Measurements from ENCODE around the gene LYRM4. TPM values are rescaled to one million over a fixed set of nuclear protein-coding genes. Genes with fewer than 3 reads are reported as not detected.

Gene LYRM4
- total RNA-seq, 1 experiment from 2014 or later, result 25.7 TPM

GRCh38 chr6:5246141-5247097 lies 14.3 kb downstream of the LYRM4 start:
- peak; percentile 11 for DNase-seq (ENCODE audit: low read depth)

GRCh38 chr6:5243069-5243468 lies 17.7 kb downstream of the LYRM4 start:
- DNase-seq (ENCODE audit: low read depth), result no peak

GRCh38 chr6:5241252-5241651 lies 19.5 kb downstream of the LYRM4 start:
- DNase-seq (ENCODE audit: low read depth), result no peak

- DNase-seq (ENCODE audit: low read depth), result no peak
These were observed 22.4 kb downstream of the LYRM4 start for GRCh38 chr6:5238336-5238735.

GRCh38 chr6:5237805-5238204 lies 22.9 kb downstream of the LYRM4 start:
- DNase-seq (ENCODE audit: low read depth), result no peak

GRCh38 chr6:5235830-5236229 lies 24.9 kb downstream of the LYRM4 start:
- DNase-seq (ENCODE audit: low read depth), result no peak

- no peak for DNase-seq (ENCODE audit: low read depth)
These were observed 25.9 kb downstream of the LYRM4 start for GRCh38 chr6:5234874-5235273.

- peak; percentile 43 for DNase-seq (ENCODE audit: low read depth)
These were observed 29.5 kb downstream of the LYRM4 start for GRCh38 chr6:5231289-5231688.

GRCh38 chr6:5230081-5230480 lies 30.7 kb downstream of the LYRM4 start:
- no peak for DNase-seq (ENCODE audit: low read depth)

GRCh38 chr6:5229356-5229755 lies 31.4 kb downstream of the LYRM4 start:
- no peak for DNase-seq (ENCODE audit: low read depth)

GRCh38 chr6:5223309-5223708 lies 37.4 kb downstream of the LYRM4 start:
- DNase-seq (ENCODE audit: low read depth), result no peak

GRCh38 chr6:5220443-5220842 lies 40.3 kb downstream of the LYRM4 start:
- DNase-seq (ENCODE audit: low read depth), result peak; percentile 10

GRCh38 chr6:5219011-5219691 lies 41.6 kb downstream of the LYRM4 start:
- peak; percentile 51 for DNase-seq (ENCODE audit: low read depth)

- no peak for DNase-seq (ENCODE audit: low read depth)
These were observed 43.4 kb downstream of the LYRM4 start for GRCh38 chr6:5217356-5217755.

GRCh38 chr6:5215799-5216198 lies 45.0 kb downstream of the LYRM4 start:
- no peak for DNase-seq (ENCODE audit: low read depth)

- DNase-seq (ENCODE audit: low read depth), result peak; percentile 49
These were observed 45.6 kb downstream of the LYRM4 start for GRCh38 chr6:5215159-5215558.

GRCh38 chr6:5214570-5215052 lies 46.1 kb downstream of the LYRM4 start:
- DNase-seq (ENCODE audit: low read depth), result peak; percentile 30

- DNase-seq (ENCODE audit: low read depth), result no peak
These were observed 46.9 kb downstream of the LYRM4 start for GRCh38 chr6:5213836-5214235.

GRCh38 chr6:5211492-5211891 lies 49.3 kb downstream of the LYRM4 start:
- no peak for DNase-seq (ENCODE audit: low read depth)

GRCh38 chr6:5208471-5208971 lies 52.2 kb downstream of the LYRM4 start:
- DNase-seq (ENCODE audit: low read depth), result no peak

GRCh38 chr6:5208057-5208456 lies 52.7 kb downstream of the LYRM4 start:
- no peak for DNase-seq (ENCODE audit: low read depth)

- no peak for DNase-seq (ENCODE audit: low read depth)
These were observed 53.7 kb downstream of the LYRM4 start for GRCh38 chr6:5206920-5207561.

Measured in M059J (cell line).